SIG-M5 treated with dmso at 0.1 percent for 504 hours (cell line): ENCODE measurements around the gene XRCC1.
"Not testable (repeated sequence)": the region's sequence is repeated elsewhere in the genome, so short reads cannot be mapped to it uniquely, and the experiment has no call there.

Experiments used
- DNase-seq: peaks from one replicate; lab custom pipeline; 2025; ENCODE audit not compliant: unreplicated experiment; lab: John Stamatoyannopoulos, UW

XRCC1 gene

DNA sequence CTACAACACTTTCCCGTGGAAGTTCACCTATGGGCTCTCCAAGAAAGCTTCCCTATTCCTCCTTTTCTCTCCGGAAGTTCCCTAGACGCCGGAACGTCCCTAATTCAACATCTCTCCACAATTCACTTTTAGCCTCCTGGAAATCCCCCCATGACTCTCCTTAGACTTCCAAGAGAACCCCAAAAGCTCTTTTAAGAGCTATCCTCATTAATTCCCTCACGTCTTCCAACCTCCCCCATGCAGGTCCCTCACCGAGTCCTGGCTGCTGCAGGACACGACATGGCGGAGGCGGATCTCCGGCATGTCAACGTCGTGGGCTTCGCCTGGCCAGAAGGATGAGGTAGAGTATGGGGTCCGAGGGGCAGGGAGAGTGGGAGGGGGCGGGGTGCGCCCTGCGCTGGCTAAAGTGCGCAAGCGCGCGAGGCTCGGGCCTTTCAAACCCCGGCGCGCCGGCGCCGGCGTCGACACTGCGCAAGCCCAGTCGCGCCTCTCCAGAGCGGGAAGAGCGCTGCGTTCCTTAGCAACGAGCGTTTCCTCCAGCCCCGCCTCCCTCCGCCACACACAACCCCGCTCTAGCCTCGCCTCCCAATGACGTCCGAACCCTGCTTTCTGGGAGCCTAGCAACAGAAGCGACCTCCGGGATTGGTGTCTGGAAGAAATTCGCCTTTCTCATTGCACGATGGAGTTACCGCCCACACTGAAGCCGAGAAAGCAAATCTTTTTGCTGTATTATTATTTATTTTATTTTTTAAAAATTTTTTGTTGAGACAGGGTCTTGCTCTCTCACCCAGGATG is at the start of gene XRCC1, which contains the start of gene PINLYP:
XRCC1 (minus strand) TSS at position 372 of the 795 bp plus-strand sequence; CDS start at position 303, 69 bp downstream.
PINLYP (plus strand) TSS at position 646 of the 795 bp plus-strand sequence. CDS start 1,391 bp downstream, outside the sequence.
- peak; percentile 98 for DNase-seq

GRCh38 chr19:43624933-43625332 is 49.6 kb upstream of the XRCC1 start:
- peak; percentile 35 for DNase-seq

- no peak for DNase-seq
Observed at GRCh38 chr19:43623889-43624670, 48.8 kb upstream of the XRCC1 start.

DNA sequence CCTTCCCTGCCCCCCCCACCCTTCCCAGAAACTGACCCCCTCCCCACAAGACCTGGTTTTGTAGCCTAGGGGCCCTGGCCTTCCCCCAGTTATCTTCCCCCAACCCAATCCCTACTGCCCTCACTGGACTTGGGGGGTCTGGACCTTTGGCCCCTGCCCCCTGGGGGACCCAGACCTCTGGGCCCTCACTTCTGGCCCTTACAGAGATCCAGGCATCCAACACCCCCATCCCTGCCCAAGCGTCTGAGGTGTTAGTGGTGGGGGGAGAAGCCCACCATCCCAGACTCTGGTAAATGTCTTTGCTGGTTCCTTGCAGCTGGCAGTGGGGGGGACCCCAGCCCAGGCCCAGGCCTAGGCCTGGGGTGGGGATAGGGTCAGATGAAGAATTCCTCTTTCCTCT is 47.6 kb upstream of the XRCC1 start:
- no peak for DNase-seq

GRCh38 chr19:43622070-43622469 is 46.7 kb upstream of the XRCC1 start:
- DNase-seq, result no peak

DNA sequence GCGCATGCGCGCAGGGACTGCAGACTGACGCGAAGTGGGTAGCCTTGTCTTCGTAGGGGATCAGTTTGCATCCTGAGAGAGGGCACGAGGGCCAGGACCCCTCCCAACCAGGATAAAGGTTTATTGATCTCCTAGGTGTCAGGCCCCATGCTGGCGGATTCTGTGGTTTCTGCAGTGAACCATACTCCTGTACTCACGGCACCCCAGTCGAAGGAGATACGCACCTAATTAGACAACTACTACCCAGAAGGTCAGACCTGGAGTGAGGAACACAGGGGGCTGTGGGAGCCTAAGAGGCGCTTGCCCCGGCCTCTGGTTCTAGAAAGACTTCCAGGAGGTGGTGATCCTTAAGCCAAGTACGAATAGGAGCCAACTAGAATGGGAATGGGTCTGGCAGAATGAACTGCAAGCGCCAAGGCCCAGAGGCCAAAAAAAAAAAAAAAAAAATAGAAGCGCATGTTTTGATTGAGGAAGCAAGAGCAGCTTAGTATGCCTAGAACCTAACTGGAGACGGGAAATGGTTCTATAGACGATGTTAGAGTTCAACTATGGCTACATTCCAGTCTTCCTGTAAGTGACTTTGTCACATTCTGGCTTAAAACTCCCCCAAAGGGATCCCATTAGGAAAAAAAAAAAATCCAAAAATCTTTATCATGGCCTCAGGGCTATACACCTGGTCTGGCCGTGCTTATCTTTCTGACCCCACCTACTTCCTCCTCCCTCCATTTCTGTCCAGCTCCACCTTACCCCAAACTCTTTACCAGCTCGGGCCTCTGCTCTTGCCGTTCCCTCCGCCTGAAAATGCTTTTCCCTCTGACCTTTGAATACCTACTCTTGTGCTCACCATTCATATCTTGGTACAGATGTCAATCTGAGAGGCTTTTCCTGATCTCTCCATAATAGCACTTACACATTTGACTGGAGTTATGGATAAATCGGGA is 45.0 kb upstream of the XRCC1 start:
- DNase-seq, result no peak

GRCh38 chr19:43619262-43620060 is 44.1 kb upstream of the XRCC1 start, which contains the start of gene ZNF428:
Gene ZNF428, minus strand, starts transcription at chr19:43619629. Its CDS starts 5,325 bp downstream, at chr19:43614304.
- DNase-seq, result peak; percentile 77

GRCh38 chr19:43618921-43619261 is 43.6 kb upstream of the XRCC1 start:
- peak; percentile 66 for DNase-seq

- DNase-seq, result no peak
Observed at GRCh38 chr19:43616954-43617353, 41.6 kb upstream of the XRCC1 start.

GRCh38 chr19:43616306-43616705 is 41.0 kb upstream of the XRCC1 start:
- DNase-seq, result no peak

- DNase-seq, result no peak
Observed at GRCh38 chr19:43612374-43612773, 37.0 kb upstream of the XRCC1 start.

- no peak for DNase-seq
Observed at GRCh38 chr19:43611788-43612187, 36.5 kb upstream of the XRCC1 start, which contains the start of gene SRRM5. Gene SRRM5, plus strand, starts transcription at chr19:43612088. Its CDS starts 34 bp downstream, at chr19:43612122.

- DNase-seq, result no peak
Observed at GRCh38 chr19:43610493-43610892, 35.2 kb upstream of the XRCC1 start.

DNA sequence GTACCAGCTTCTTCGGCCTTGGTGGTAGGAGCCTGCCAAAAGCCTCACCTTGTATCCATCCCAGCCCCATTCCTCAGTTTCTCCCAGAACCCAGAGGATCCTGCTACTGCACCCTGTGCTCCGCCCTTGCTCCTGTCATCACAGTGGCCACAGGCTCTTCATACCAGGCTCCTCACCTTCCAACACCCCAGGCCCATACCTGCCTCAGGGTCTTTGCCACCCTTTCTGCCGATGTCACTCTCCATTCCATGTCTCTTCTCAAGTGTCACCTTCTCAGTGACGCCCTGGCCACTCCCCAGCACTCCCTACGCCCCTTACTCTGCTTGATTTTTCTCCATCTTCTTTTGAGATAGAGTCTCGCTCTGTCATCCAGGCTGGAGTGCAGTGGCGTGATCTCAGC is 34.5 kb upstream of the XRCC1 start:
- no peak for DNase-seq

GRCh38 chr19:43607238-43608205 is 32.2 kb upstream of the XRCC1 start:
- DNase-seq, result no peak

GRCh38 chr19:43606569-43607229 is 31.4 kb upstream of the XRCC1 start:
- no peak for DNase-seq

- DNase-seq, result no peak
Observed at GRCh38 chr19:43605875-43606568, 30.7 kb upstream of the XRCC1 start.

- not testable (repeated sequence) for DNase-seq
Observed at GRCh38 chr19:43600326-43600725, 25.0 kb upstream of the XRCC1 start.
